K562 (cell line): ENCODE results near the gene TBL2. TPM values are rescaled to one million over a fixed set of nuclear protein-coding genes. Genes with fewer than 3 reads are reported as not detected.

Experiments
- E2F5 ChIP-seq: sonication (generic); formaldehyde crosslinking; IDR thresholded peaks from 2 replicates; pipeline ENCODE4 v1.8.0; 2022; ENCODE audit warnings: mild to moderate bottlenecking, missing genetic modification reagents
- EP300 ChIP-seq: IDR thresholded peaks from 2 replicates; pipeline ENCODE4 v1.6.1; 2012; ENCODE audit warnings: low read length, improper control_type of control experiment
- ESRRA ChIP-seq: fragments of 450-650 bp; IDR thresholded peaks from 2 replicates; pipeline ENCODE4 v1.6.1; 2014; ENCODE audit warnings: low read depth, mild to moderate bottlenecking, moderate library complexity, borderline replicate concordance
- FOXA1 ChIP-seq: fragments of 450-650 bp; IDR thresholded peaks from 2 replicates; pipeline ENCODE4 v1.6.1; 2016; ENCODE audit warnings: mild to moderate bottlenecking, borderline replicate concordance
- FOXK1 ChIP-seq: sonication (generic); formaldehyde crosslinking; IDR thresholded peaks from 2 replicates; pipeline ENCODE4 v1.8.0; 2022; ENCODE audit warnings: missing genetic modification reagents, mild to moderate bottlenecking, borderline replicate concordance
- HMG20A ChIP-seq: fragments of 450-650 bp; formaldehyde crosslinking; conservative IDR thresholded peaks from 2 replicates; pipeline ENCODE4 v1.4.0; 2020; ENCODE audit warnings: mild to moderate bottlenecking, mixed read lengths
- MAFG ChIP-seq: fragments of 450-650 bp; conservative IDR thresholded peaks from 2 replicates; pipeline ENCODE4 v1.6.1; 2016; ENCODE audit warnings: missing genetic modification characterization, missing compliant biosample characterization
- NCOA4 ChIP-seq: fragments of 450-650 bp; IDR thresholded peaks from 2 replicates; pipeline ENCODE4 v1.6.1; 2018; ENCODE audit warnings: mild to moderate bottlenecking; ENCODE audit not compliant: partially characterized antibody
- NFRKB ChIP-seq: fragments of 450-650 bp; IDR thresholded peaks from 2 replicates; pipeline ENCODE4 v1.6.1; 2016; ENCODE audit warnings: low read depth
- NRF1 ChIP-seq, 2 experiments: fragments of 450-650 bp; IDR thresholded peaks in 1 of 2; conservative IDR thresholded peaks in 1 of 2; 2 replicates each; pipeline ENCODE4 v1.6.1; 2014; ENCODE audit warnings: mild to moderate bottlenecking in 2 of 2
- PHTF2 ChIP-seq: fragments of 250-450 bp; sonication (Bioruptor Pico); IDR thresholded peaks from 2 replicates; pipeline ENCODE4 v1.5.0; 2021; ENCODE audit warnings: mild to moderate bottlenecking
- SNAPC5 ChIP-seq: fragments of 250-450 bp; sonication (Bioruptor Pico); IDR thresholded peaks from 2 replicates; pipeline ENCODE4 v1.8.0; 2021; ENCODE audit warnings: moderate library complexity, mild to moderate bottlenecking, inconsistent platforms
- SOX6 ChIP-seq: fragments of 450-650 bp; IDR thresholded peaks from 2 replicates; pipeline ENCODE4 v1.6.1; 2014; ENCODE audit warnings: mild to moderate bottlenecking
- SREBF2 ChIP-seq: sonication (generic); formaldehyde crosslinking; IDR thresholded peaks from 2 replicates; pipeline ENCODE4 v1.4.0; 2020; ENCODE audit warnings: mild to moderate bottlenecking, missing genetic modification reagents
- TAF1 ChIP-seq: IDR thresholded peaks from 2 replicates; pipeline ENCODE4 v1.6.1; 2011; ENCODE audit warnings: mild to moderate bottlenecking, low read length, moderate library complexity; ENCODE audit not compliant: insufficient read depth, control insufficient read depth, severe bottlenecking; ENCODE audit errors: extremely low read depth
- TFAM ChIP-seq: fragments of 250-450 bp; sonication (Bioruptor Pico); conservative IDR thresholded peaks from 2 replicates; pipeline ENCODE4 v1.5.0; 2021; ENCODE audit warnings: mild to moderate bottlenecking, moderate library complexity
- ZBTB2 ChIP-seq: fragments of 450-650 bp; IDR thresholded peaks from 2 replicates; pipeline ENCODE4 v1.6.1; 2016; ENCODE audit warnings: antibody characterized with exemption
- ZFP36 ChIP-seq: fragments of 150-350 bp; IDR thresholded peaks from 2 replicates; pipeline ENCODE4 v1.6.1; 2018; ENCODE audit warnings: low read length, low read depth; ENCODE audit not compliant: partially characterized antibody
- ZHX1 ChIP-seq: fragments of 150-350 bp; conservative IDR thresholded peaks from 2 replicates; pipeline ENCODE4 v1.6.1; 2014; ENCODE audit warnings: low read length
- ZNF133 ChIP-seq: fragments of 250-450 bp; sonication (Bioruptor Pico); IDR thresholded peaks from 2 replicates; pipeline ENCODE4 v1.4.0; 2020; ENCODE audit warnings: mild to moderate bottlenecking
- ZNF134 ChIP-seq: fragments of 250-450 bp; sonication (Bioruptor Pico); conservative IDR thresholded peaks from 2 replicates; pipeline ENCODE4 v1.4.0; 2020
- ZNF24 ChIP-seq: fragments of 450-650 bp; IDR thresholded peaks from 2 replicates; pipeline ENCODE4 v1.6.1; 2016
- ZNF354B ChIP-seq: fragments of 250-450 bp; sonication (Bioruptor Pico); IDR thresholded peaks from 2 replicates; pipeline ENCODE4 v1.4.0; 2020
- ZNF561 ChIP-seq: fragments of 450-650 bp; formaldehyde crosslinking; conservative IDR thresholded peaks from 2 replicates; pipeline ENCODE4 v1.4.0; 2020; ENCODE audit warnings: mild to moderate bottlenecking, moderate library complexity
- ZNF766 ChIP-seq: fragments of 200-800 bp; sonication (Bioruptor generic); conservative IDR thresholded peaks from 2 replicates; pipeline ENCODE4 v1.6.1; 2016; ENCODE audit warnings: missing genetic modification characterization, missing compliant biosample characterization
- polyA plus RNA-seq, 8 experiments: library from polyadenylated mRNA; depleted of rRNA in 4 of 8; stranded (reverse) in 5 of 8; unstranded in 3 of 8; fragments of >200 nt; fragmentation: Nextera tagmentation in 2 of 8; fragmentation: Illumina TruSeq in 1 of 8; extraction: Ambion mirVana in 2 of 8; extraction: Trizol in 1 of 8; gene quantifications; 2 replicates each; pipeline versions ENCODE4 v1.2.1 to v1.2.3, GENCODE V29; 2011 to 2014; ENCODE audit warnings: inconsistent platforms in 1 of 8, missing spikeins in 1 of 8
- total RNA-seq, 7 experiments: library from RNA; depleted of rRNA in 6 of 7; stranded (reverse); fragments of >200 nt in 6 of 7; fragmentation: Illumina TruSeq in 2 of 7; extraction: Trizol in 2 of 7; gene quantifications; 2 replicates each; pipeline versions ENCODE4 v1.2.1 to v1.2.3, GENCODE V29; 2011 to 2021; ENCODE audit warnings: low replicate concordance in 1 of 7

TBL2 gene
- total and polyA plus RNA-seq, 9 of the 15 experiments (the other 6 are each of a cell fraction or from before 2014, with no cell fraction given) = 2.5 to 123 (median 49.2) TPM

GRCh38 chr7:73578342-73579128 lies at the start of gene TBL2 (continued):
- TF ChIP-seq ZNF134 (CRISPR knock-in tag) = no peak
- TF ChIP-seq SOX6 = peak; percentile 33; the same call in 1 of the 2 replicates
- TF ChIP-seq TAF1 = peak; percentile 98
- no peak for TF ChIP-seq SREBF2 (CRISPR knock-in tag)
- no peak for TF ChIP-seq FOXA1
- no peak for TF ChIP-seq TFAM
- TF ChIP-seq HMG20A (CRISPR knock-in tag) = no peak
- peak; percentile 72 for TF ChIP-seq EP300
- no peak for TF ChIP-seq MAFG (tag)
- TF ChIP-seq NCOA4 = no peak
- TF ChIP-seq ZNF133 (CRISPR knock-in tag) = no peak
- no peak for TF ChIP-seq ZNF354B (CRISPR knock-in tag)
- 0 out of 2 replicates have a peak, but pooled peaks have one; percentile 25 for TF ChIP-seq FOXK1 (CRISPR knock-in tag)
- TF ChIP-seq SNAPC5 (CRISPR knock-in tag) = no peak
- TF ChIP-seq ZHX1 = no peak
- no peak; the same call in 1 of the 2 replicates for TF ChIP-seq NFRKB
- no peak for TF ChIP-seq PHTF2
- 0 out of 2 replicates have a peak, but pooled peaks have one; percentile 12 for TF ChIP-seq ZNF766 (CRISPR knock-in tag)
- TF ChIP-seq ESRRA = no peak; the same call in 1 of the 2 replicates
- no peak for TF ChIP-seq E2F5 (CRISPR knock-in tag)
- no peak for TF ChIP-seq ZNF561 (CRISPR knock-in tag)
- TF ChIP-seq NRF1 (conservative IDR thresholded peaks at IDR 0.05 in 1 of 2, IDR thresholded peaks at IDR 0.05 in 1 of 2) = peak; percentile 85 to 87
- TF ChIP-seq ZNF24 = no peak
- TF ChIP-seq ZFP36 = no peak
- no peak for TF ChIP-seq ZBTB2
